ENCODE results near the gene RFX3.
A peak's percentile ranks its signal among the peaks of the same experiment; 100 is the strongest.

RFX3 gene

GRCh38 chr9:3474821-3475220 lies 51.0 kb downstream of the RFX3 start:
- DNase-seq, result no peak

GRCh38 chr9:3473405-3473804 lies 52.4 kb downstream of the RFX3 start:
- no peak for DNase-seq

GRCh38 chr9:3471883-3472282 lies 53.9 kb downstream of the RFX3 start:
- no peak for DNase-seq

GRCh38 chr9:3468421-3469205 lies 57.2 kb downstream of the RFX3 start:
- DNase-seq, result no peak

DNA sequence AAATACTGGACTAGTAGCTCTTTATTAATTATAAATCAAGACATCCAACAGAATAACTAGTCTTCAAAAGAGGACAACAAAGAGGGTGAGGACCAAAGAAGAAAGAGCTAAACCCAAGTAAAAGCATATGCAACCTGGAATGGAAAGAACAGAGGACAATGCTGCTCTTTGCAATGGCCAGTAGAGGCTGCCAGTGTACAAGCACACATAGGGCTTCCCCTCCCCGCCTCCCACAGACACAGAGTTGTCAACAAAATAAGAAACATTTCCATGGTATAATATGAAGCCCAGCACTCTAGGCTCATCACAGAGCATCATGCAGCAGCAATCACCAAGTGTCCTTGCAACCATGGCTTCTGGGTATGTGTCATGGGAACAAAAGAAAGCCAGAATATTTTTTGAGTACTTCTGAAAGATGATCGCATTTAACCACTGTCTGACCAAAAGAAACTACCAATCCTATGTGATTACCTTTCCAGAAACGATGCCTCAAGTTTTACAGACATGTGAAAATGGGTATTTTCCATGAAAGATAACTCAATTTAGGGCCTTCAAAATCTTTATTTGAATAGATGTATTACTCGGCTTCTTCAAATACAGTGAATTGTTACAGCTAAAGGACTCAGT lies 58.1 kb downstream of the RFX3 start:
- peak; percentile 67 for DNase-seq

GRCh38 chr9:3464033-3464638 lies 61.7 kb downstream of the RFX3 start:
- DNase-seq, result no peak

DNA sequence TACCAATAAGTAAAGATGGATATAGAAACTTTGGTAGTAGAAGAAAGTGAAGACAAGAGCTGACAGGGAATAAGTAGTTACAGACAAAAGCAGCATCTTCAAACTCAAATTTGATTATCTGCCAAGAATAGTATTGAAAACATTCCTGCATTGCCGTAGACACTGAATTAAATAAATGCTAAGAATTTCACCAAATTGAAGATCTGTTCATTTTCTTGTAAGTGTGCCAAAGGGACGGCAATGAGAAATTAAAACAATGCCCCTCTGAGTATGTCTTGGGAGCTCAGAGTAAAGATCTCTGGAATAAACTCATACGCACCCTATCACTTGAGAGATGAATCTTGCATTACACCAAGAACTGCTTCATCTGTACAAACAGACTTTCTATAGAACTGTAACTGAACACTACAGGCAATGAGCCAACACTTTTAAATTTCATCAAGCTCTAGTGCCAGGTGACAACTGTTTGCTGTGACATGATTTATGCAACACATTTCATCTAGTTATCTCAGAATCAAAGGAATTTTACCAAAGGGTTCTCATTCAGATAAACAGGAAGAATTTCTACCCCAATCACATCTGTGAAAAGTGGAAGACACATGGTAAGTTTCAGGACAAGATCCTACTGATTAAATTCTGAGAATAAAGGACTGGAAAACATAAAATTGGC lies 66.9 kb downstream of the RFX3 start:
- no peak for DNase-seq

GRCh38 chr9:3457175-3457574 lies 68.6 kb downstream of the RFX3 start:
- DNase-seq, result no peak

- DNase-seq, result no peak
These were observed 70.1 kb downstream of the RFX3 start for GRCh38 chr9:3455717-3456116.

GRCh38 chr9:3455094-3455493 lies 70.7 kb downstream of the RFX3 start:
- no peak for DNase-seq

GRCh38 chr9:3451956-3452355 lies 73.8 kb downstream of the RFX3 start:
- no peak for DNase-seq

DNA sequence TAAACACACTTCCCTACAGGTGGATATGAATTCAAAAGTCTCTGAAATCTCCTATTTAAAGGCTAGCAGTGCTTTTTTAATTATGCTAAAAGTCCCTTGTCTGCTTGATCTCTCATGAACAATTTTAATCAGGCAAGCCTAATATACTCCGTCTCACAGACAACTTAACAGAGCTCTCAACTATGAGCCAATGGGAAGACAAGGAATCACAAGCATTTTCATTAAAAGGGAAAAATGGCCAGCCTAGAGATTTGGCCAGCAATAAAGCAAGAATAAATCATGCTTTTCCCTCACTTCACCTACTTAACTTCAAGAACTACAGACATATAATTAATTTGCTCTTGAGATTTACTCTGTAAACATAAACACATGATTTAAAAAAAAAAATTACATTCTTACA lies 78.0 kb downstream of the RFX3 start:
- no peak for DNase-seq

- DNase-seq, result no peak
These were observed 78.7 kb downstream of the RFX3 start for GRCh38 chr9:3447143-3447542.

DNA sequence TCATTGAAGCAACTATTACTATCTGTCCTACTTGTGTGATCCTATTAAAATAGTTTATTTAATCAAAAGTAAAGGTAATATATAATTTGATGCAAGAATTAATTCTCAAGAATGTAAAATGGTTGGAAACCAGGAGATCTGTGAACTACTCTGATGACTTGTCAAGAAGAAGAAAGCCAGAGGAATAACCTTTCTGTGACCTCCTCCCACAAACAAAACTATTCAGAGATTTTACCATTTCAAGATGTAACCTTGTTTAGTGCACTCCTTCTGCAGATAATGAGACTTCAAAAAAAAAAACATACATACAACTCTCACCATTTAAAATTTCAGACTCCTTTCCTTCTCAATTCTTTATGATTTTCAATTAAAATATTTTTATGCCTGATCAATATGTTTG lies 79.5 kb downstream of the RFX3 start:
- no peak for DNase-seq

DNA sequence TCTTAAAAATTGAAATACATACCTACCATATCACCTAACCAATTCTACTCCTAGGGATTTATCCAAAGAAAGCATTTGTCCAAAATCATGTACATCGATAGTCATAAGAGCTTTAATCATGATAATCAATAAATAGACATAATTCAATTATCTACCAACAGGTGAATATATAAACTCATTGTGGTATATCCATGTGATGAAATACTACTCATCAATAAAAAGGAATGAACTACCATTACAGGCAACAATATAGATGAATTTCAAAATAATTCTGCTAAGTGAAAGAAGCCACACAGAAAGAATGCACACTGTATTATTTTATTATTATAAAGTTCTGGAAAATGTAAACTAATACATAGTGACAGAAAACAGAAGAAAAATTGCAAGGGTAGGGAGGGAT lies 81.8 kb downstream of the RFX3 start:
- DNase-seq, result no peak

- DNase-seq, result peak; percentile 47
These were observed 84.5 kb downstream of the RFX3 start for GRCh38 chr9:3441197-3441816.

- DNase-seq, result no peak
These were observed 89.0 kb downstream of the RFX3 start for GRCh38 chr9:3436629-3437420.

DNA sequence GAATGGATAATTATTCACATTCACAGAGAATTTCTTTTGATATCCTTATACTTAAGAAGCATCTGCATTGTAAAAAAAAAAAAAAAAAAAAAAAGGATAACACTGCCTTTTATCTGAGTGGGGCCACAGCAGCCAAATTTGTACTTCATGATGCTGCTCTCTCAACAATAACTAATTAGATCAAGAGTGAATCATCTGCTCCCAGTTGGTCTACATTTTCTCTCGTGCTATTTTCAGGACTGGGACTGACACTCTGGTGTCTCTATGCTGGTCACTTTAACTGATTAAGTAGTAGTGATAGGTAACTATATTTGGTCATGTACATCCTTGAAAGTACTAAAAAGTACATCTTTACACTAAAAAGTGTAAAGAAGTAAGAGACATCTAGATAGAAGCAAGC lies 90.1 kb downstream of the RFX3 start:
- DNase-seq, result no peak

- DNase-seq, result no peak
These were observed 91.2 kb downstream of the RFX3 start for GRCh38 chr9:3434594-3434993.

GRCh38 chr9:3433754-3434153 lies 92.0 kb downstream of the RFX3 start:
- DNase-seq, result no peak

GRCh38 chr9:3433066-3433465 lies 92.7 kb downstream of the RFX3 start:
- no peak for DNase-seq

DNA sequence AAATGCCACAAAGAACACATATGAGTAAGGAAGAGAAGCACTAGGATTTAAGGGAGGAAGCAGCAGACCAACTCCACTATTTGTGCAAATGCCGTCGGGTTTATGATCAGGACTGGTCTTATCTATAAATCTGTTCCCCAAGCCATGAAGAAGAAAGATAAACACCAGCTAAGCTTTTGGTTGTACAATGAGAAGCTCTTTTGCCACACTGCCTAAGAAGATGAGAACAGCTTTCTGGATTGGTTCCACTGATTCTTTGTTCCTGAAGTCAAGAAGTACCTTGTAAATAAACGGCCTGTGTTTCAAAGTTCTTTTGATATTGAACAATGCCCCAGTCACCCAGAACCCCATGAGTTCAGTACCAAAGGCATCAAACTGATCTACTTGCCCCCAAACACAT lies 93.9 kb downstream of the RFX3 start:
- no peak for DNase-seq

GRCh38 chr9:3419893-3420292 lies 105.9 kb downstream of the RFX3 start:
- DNase-seq, result no peak

Data from activated CD4-positive, alpha-beta T cell treated with anti-CD3 and anti-CD28 coated beads, Interleukin-2, amount 50 U/mL, for 16 hours (primary cell).